ENCODE measurements around the gene ADAMTS12. TPM values are rescaled to one million over a fixed set of nuclear protein-coding genes. Genes with fewer than 3 reads are reported as not detected.

Gene ADAMTS12
- total RNA-seq, 1 experiment from 2014 or later = 31.7 TPM

GRCh38 chr5:33657804-33658440, 233.9 kb downstream of the ADAMTS12 start:
- peak; percentile 61 for DNase-seq (ENCODE audit: low read depth)

DNA sequence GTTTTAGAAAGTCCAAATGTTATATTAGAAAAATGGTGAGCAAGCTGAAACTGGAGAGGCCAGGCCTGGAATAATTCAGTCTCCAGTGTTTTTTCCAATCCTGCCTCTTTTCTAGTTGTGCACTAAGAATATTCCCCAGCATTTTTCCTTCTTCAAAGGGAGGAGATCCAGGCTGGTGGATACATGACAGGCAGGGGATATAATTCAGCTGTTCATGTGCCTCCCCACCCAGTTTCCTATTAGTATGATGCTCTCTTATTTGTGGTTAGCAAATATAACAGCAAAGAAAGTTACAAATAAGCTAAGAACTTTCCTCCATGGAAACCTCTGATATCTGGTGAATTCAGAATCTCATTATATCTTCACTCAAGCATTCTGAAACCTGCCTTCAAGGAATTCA, 234.6 kb downstream of the ADAMTS12 start:
- DNase-seq (ENCODE audit: low read depth) = no peak

- DNase-seq (ENCODE audit: low read depth) = peak; percentile 37
Observed at GRCh38 chr5:33650911-33651310, 240.9 kb downstream of the ADAMTS12 start.

DNA sequence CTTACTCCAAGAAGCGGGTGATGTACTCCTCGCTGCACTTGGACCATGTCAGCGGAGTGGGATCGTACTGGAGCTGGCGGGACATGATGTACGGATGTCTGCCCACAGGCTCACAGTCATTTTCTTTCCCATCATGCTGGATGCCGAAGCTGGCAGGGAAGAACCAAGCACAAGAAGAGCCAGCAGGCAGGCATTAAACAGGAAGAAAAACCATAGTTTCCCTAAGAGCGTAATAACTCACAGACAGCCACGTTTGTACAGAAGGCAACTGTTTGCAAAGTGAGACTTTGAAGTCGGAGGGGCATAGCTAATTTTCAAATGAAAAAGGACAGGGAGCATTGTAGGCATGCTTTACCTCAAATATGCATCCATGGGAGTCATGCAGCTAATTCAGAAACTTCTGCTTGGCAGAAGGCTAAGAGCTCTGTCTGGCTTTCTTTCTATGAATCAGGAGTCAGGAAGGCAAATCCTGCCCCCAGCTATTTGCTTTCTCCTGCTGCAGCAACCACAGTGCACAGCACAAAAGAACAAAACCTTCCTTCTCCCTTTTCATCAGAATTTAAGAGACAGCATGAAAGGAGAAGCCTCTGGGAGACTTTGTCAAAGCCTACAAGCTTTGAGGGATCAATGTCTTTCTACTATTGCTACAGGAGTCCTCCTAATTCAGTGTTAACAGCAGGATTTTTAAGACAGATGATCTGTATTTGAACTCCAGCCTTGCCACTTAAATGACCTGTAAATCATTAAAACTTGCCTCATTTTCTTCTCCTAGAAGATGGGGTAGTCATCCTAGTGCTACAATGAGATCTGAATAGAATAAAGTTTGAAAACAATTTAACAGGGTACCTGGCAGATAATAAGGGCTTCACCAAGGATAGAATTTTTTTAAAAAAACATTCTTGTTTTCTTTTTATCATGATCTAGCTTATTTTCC, 242.0 kb downstream of the ADAMTS12 start:
- DNase-seq (ENCODE audit: low read depth) = peak; percentile 94

DNA sequence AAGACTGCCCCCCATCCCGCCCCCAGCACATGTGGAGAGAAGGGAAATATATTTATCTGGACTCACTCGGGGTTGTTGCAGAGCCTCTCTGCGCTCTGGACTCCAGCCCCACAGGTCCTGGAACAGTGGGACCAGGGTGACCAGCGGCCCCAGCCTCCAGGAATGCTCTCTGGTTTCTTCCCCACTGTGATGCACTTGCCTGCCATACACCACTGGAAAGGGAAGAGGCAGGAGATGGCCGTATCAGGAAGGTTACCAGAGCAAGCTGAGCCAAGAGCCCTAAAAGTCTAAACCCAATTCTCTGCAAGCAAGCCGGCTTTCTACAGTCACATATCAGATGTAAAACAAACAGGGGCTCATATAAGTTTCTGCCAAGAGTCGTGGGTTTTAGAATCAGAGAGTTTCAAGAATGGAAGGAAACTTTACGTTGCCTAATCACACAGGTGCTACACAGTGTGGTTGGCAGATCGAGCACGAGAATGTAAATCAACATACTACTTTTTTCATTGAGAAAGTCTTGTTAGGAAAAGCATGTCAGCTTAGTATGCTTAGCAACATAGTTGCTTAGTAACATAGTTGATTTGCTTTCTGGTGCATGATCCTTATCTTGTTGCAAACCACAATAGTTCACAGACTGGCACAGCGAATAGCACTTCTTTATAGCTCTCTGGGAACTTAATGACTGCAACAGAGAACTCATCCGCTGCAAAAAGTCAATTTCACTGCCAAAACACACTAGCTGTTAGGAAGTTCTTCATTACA, 249.9 kb downstream of the ADAMTS12 start:
- peak; percentile 91 for DNase-seq (ENCODE audit: low read depth)

DNA sequence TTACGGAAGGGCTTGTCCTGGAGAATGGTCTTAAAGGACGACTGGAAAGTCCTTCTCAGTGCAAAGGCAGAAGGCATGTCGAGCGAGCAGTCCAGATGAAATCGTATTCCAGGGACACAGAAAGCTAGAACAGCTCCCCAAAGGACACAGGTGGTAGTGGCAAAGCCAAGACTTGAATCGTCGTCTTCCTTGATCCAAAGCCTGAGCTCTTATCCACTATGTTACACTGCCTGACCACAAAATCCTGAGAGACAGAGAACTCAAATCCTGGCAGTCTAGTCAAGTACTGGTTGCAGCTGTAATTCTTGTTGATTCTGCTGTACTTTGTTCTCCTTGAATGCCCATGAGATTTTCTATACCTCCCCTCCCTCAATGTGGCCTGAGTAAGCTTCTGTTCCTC, 252.3 kb downstream of the ADAMTS12 start:
- DNase-seq (ENCODE audit: low read depth) = no peak

- no peak for DNase-seq (ENCODE audit: low read depth)
Observed at GRCh38 chr5:33637011-33637410, 254.8 kb downstream of the ADAMTS12 start.

GRCh38 chr5:33635582-33635981, 256.2 kb downstream of the ADAMTS12 start:
- no peak for DNase-seq (ENCODE audit: low read depth)

DNA sequence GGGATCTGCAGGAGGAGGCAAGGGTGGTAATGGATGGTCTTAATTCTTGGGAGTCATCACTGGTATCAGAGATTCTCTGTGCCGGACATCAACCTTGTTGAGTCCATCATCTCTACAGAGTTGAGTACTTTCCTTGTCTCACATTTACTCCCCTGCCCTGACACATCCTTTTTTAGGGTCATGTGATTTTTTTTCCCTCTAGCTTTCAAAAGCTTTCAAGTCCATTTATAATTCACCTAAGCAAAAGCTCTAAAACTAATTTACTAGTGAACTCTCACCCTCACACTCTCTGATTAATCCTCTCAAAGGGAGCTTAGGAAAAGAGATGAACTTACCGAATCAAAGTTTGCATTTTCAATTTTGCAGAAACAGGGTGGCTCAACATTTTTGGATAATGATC, 258.1 kb downstream of the ADAMTS12 start:
- DNase-seq (ENCODE audit: low read depth) = no peak

- peak; percentile 81 for DNase-seq (ENCODE audit: low read depth)
Observed at GRCh38 chr5:33631786-33632185, 260.0 kb downstream of the ADAMTS12 start.

DNA sequence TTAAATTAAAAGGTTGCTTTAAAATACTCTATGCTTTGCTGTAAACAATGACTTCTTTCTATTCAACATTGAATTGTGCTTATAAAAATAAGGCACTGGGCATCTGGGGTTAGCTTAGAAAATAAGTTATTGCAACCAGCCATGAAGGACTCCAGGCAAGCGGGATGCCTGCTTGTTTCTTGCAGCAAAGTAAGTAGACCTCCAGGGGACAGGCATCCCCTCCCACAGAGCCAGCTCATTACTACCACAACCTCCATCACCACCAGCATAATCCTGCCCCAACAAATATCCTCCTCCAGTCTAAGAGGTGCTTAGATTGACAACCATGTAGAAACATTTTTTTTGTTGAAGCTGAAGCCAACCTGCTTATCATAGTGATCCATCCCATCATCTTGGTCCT, 260.7 kb downstream of the ADAMTS12 start:
- no peak for DNase-seq (ENCODE audit: low read depth)

- no peak for DNase-seq (ENCODE audit: low read depth)
Observed at GRCh38 chr5:33629999-33630398, 261.8 kb downstream of the ADAMTS12 start.

DNA sequence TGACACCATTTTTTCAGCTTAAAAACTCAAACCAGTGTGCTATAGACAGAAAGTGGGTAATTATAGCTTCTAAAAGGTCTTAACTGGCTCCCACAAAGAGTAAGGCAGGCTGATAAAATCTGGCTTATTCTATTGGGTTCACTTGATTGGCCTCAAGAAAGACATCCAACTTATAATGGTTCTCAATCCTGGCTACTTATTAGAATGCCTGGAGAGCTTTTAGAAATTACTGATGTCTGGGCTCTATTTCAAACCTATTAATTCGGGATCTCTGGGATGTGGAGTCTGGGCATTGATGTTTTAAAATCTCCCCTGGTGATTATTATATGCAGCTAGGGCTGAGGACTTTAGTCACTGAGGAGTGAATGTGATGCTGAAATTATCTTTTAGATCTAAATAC, 263.0 kb downstream of the ADAMTS12 start:
- DNase-seq (ENCODE audit: low read depth) = no peak

- no peak for DNase-seq (ENCODE audit: low read depth)
Observed at GRCh38 chr5:33621514-33621913, 270.3 kb downstream of the ADAMTS12 start.

DNA sequence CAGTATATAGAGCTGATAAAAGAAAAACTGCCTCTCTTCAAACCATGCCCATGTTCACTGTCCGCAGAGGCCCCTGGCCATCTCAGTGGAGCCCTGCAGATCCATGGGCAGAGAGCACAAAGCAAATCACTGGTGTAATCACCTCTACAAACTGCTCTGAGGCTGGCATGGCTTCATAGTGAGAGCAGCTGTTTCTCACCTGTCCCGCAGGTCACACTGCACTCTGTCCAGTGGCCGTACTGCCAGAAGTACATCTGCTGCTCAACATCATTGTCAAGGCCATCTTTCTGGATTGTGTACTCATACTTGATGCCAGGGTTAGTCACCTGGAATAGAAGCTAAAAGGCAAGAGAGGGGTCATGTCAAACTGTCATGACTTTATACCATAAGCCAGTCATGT, 277.8 kb downstream of the ADAMTS12 start:
- DNase-seq (ENCODE audit: low read depth) = no peak

- peak; percentile 66 for DNase-seq (ENCODE audit: low read depth)
Observed at GRCh38 chr5:33612386-33612785, 279.4 kb downstream of the ADAMTS12 start.

- peak; percentile 39 for DNase-seq (ENCODE audit: low read depth)
Observed at GRCh38 chr5:33611877-33612276, 279.9 kb downstream of the ADAMTS12 start.

- DNase-seq (ENCODE audit: low read depth) = peak; percentile 39
Observed at GRCh38 chr5:33608344-33609041, 283.3 kb downstream of the ADAMTS12 start.

DNA sequence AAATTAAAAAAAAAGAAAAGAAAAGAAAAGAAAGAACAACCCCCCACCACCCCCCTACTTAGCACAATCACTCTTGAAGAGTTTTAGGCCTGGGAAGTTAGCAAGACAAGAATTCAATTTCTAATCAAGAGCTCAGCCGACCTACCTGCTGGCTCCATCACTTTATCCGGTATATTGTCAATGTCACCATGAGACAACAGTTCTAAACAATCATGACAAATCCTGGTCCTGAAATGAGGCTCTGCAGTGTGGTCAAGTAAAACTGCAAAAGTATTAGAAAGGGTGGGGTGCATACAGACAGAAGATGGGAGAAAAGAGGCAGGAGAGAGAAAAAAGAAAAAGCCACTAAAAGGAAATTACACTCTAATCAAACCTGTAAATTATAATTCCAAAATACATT, 287.3 kb downstream of the ADAMTS12 start:
- no peak for DNase-seq (ENCODE audit: low read depth)

DNA sequence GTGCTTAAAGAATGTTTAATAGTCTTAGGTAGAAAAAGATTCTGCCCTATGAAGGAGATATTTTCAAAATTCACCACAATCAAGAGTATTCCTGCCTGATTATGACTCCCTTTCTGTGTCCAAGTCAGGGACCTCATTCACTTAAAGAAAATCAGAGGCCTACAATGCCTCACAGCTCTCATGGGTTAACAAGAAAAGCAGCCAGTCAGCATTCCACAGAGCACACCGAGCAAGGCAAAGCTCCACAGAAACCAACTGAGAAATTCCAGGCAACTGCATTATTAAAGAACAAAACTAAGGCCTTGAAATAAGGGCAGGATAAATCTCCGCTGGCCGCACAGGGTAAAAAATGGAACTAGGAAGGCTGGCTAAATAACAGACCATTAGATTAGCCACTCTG, 289.9 kb downstream of the ADAMTS12 start:
- DNase-seq (ENCODE audit: low read depth) = no peak

DNA sequence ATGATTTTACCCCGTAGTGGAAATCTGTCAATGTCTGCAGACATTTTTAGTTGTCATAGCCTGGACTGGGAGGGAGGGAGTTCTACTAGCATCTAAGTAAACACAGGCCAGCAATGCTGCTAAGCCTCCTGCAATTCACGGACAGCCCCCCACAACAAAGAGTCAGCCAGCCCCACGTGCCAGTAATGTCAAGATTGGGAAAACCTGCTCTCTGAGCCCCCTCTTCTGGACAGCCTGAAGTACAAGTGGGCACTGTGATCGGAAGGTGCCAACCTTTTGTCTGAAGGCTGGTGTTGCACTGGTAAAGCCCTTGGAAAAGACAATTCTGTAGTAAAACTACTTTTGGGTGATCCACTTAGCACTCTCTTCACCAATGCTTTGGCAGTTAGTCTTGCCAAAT, 296.5 kb downstream of the ADAMTS12 start:
- no peak for DNase-seq (ENCODE audit: low read depth)

DNA sequence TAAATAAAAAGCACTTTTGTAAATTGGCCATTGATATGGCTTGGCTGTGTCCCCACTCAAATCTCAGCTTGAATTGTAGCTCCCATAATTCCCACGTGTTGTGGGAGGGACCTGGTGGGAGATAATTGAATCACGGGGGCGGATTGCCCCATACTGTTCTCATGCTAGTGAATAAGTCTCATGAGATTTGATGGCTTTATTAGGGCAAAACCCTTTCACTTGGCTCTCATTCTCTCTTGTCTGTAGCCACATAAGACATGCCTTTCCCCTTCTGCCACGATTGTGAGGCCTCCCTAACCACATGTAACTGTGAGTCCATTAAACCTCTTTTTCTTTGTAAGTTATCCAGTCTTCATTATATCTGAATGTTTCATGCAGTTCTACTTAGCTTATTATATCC, 297.8 kb downstream of the ADAMTS12 start:
- DNase-seq (ENCODE audit: low read depth) = no peak

Data from RPMI7951 (cell line).